NB4 (cell line): ENCODE measurements around the gene MAGEC1.

Experiments
- CTCF ChIP-seq: IDR thresholded peaks from one replicate; pipeline ENCODE4 v1.5.1; 2012; ENCODE audit warnings: low read depth, low read length
- MYC ChIP-seq: IDR thresholded peaks from 2 replicates; pipeline ENCODE4 v1.6.1; 2011; ENCODE audit warnings: low read depth, low read length
- POLR2A ChIP-seq: IDR thresholded peaks from 2 replicates; pipeline ENCODE4 v1.6.1; 2011; ENCODE audit warnings: mild to moderate bottlenecking; ENCODE audit not compliant: insufficient read length; ENCODE audit errors: extremely low read depth

GRCh38 chrX:141941234-141941633 lies 37.5 kb downstream of the MAGEC1 start:
- TF ChIP-seq CTCF = no peak
- TF ChIP-seq POLR2A = no peak
- no peak for TF ChIP-seq MYC
